Gastrocnemius medialis (tissue), 4 donors: ENCODE data around the gene GNG4. TPM values are rescaled to one million over a fixed set of nuclear protein-coding genes. Genes with fewer than 3 reads are reported as not detected.

ENCODE experiments used
- ATAC-seq, 2 donors: fragments of 150-250 bp; one replicate each; pipeline ENCODE4 v1.9.1; 2016
- DNase-seq, 2 donors: peaks; one replicate each; pipeline ENCODE4 v3.0.0-alpha.2; 2019
- H3K27ac ChIP-seq, 4 donors: fragments of 200-600 bp; sonication (generic); 1 replicate in 1 of 4; 2 replicates in 3 of 4; pipeline ENCODE4 v1.5.1; 2016 to 2018; ENCODE audit warnings: mild to moderate bottlenecking in 2 of 4, moderate library complexity in 1 of 4
- H3K27me3 ChIP-seq, 3 donors: fragments of 200-600 bp; sonication (generic) in 2 of 3; 1 replicate in 1 of 3; 2 replicates in 2 of 3; pipeline versions ENCODE4 v1.5.1 to v1.6.0; 2016 to 2019; ENCODE audit warnings: mild to moderate bottlenecking in 1 of 3, moderate library complexity in 1 of 3
- H3K36me3 ChIP-seq, 2 donors: fragments of 200-600 bp; sonication (generic) in 1 of 2; one replicate each; pipeline ENCODE4 v1.5.1; 2017 to 2018
- H3K4me1 ChIP-seq, 2 donors: fragments of 200-600 bp; sonication (generic) in 1 of 2; one replicate each; pipeline ENCODE4 v1.5.1; 2016 to 2017; ENCODE audit warnings: mild to moderate bottlenecking in 2 of 2
- H3K4me3 ChIP-seq, 4 donors: fragments of 200-600 bp; sonication (generic) in 3 of 4; 1 replicate in 1 of 4; 2 replicates in 3 of 4; pipeline ENCODE4 v1.5.1; 2016 to 2019; ENCODE audit warnings: mild to moderate bottlenecking in 2 of 4
- H3K9me3 ChIP-seq, 3 donors: fragments of 200-600 bp; sonication (generic) in 2 of 3; 1 replicate in 1 of 3; 2 replicates in 2 of 3; pipeline ENCODE4 v1.5.1; 2016 to 2019
- CTCF ChIP-seq, 5 experiments: fragments of 450-650 bp in 3 of 5; fragments of 200-600 bp in 2 of 5; sonication (generic) in 2 of 5; IDR thresholded peaks in 4 of 5; conservative IDR thresholded peaks in 1 of 5; 1 replicate in 4 of 5; 2 replicates in 1 of 5; pipeline ENCODE4 v1.5.1; 2016 to 2019; ENCODE audit warnings: antibody characterized with exemption in 5 of 5, mild to moderate bottlenecking in 3 of 5, moderate library complexity in 3 of 5
- POLR2A ChIP-seq, 2 donors: fragments of 450-650 bp; IDR thresholded peaks; one replicate each; pipeline ENCODE4 v1.6.1; 2017; ENCODE audit warnings: antibody characterized with exemption in 2 of 2, mild to moderate bottlenecking in 2 of 2, moderate library complexity in 2 of 2
- in situ Hi-C, 4 donors: fragments of 200-750 bp; cut with MboI; loops; one replicate each; pipeline versions ENCODE4 v1.15.0 to v1.8.0; 2017; ENCODE audit warnings: low sequenced_read_pairs in 4 of 4
- intact Hi-C: fragments of 100-400 bp; cut with DNase I; formaldehyde crosslinking; loops from one replicate; pipeline ENCODE4 v1.15.1; 2023; ENCODE audit warnings: low total_unique reads
- total RNA-seq, 4 donors: library from RNA; depleted of rRNA; stranded (reverse); fragments of >200 nt; gene quantifications; one replicate each; pipeline versions ENCODE4 v1.1.0 to v1.2.3, GENCODE V29; 2016

Gene GNG4
- total RNA-seq, 4 donors from 2014 or later: not detected

GRCh38 chr1:235610157-235610556 is 39.4 kb downstream of the GNG4 start:
- Histone ChIP-seq H3K27me3 (no peaks in the 10 kb centered on the region), H3K4me3 (no peak overlapping the region), H3K27ac (no peak overlapping the region), H3K4me1 (no peaks in the 10 kb centered on the region), H3K36me3 (no peaks in the 10 kb centered on the region), H3K9me3 (no peaks in the 10 kb centered on the region)
- DNase-seq (no peak), ATAC-seq (no peak)
- intact Hi-C loops: no loop called here
- in situ Hi-C loops: no loop called here
- no peak for TF ChIP-seq POLR2A (IDR thresholded peaks at IDR 0.05)
- TF ChIP-seq CTCF (IDR thresholded peaks at IDR 0.05 in 4 of 5, conservative IDR thresholded peaks at IDR 0.05 in 1 of 5): no peak

GRCh38 chr1:235608278-235608677 is 41.3 kb downstream of the GNG4 start:
- TF ChIP-seq POLR2A (IDR thresholded peaks at IDR 0.05): no peak
- TF ChIP-seq CTCF (IDR thresholded peaks at IDR 0.05 in 4 of 5, conservative IDR thresholded peaks at IDR 0.05 in 1 of 5): no peak
- Histone ChIP-seq H3K4me3 (no peak overlapping the region), H3K4me1 (no peaks in the 10 kb centered on the region), H3K27ac (no peak overlapping the region), H3K9me3 (no peaks in the 10 kb centered on the region), H3K27me3 (no peaks in the 10 kb centered on the region), H3K36me3 (no peaks in the 10 kb centered on the region)
- ATAC-seq (no peak), DNase-seq (no peak)
- in situ Hi-C loops: no loop called here
- intact Hi-C loops: no loop called here

GRCh38 chr1:235607284-235607683 is 42.3 kb downstream of the GNG4 start:
- intact Hi-C loops (no loop called here), in situ Hi-C loops (no loop called here)
- Histone ChIP-seq H3K9me3 (no peaks in the 10 kb centered on the region), H3K4me3 (no peak overlapping the region), H3K4me1 (no peaks in the 10 kb centered on the region), H3K36me3 (no peaks in the 10 kb centered on the region), H3K27ac (no peak overlapping the region), H3K27me3 (no peaks in the 10 kb centered on the region)
- TF ChIP-seq CTCF (IDR thresholded peaks at IDR 0.05 in 4 of 5, conservative IDR thresholded peaks at IDR 0.05 in 1 of 5) (no peak), POLR2A (IDR thresholded peaks at IDR 0.05) (no peak)
- ATAC-seq (no peak), DNase-seq (no peak)

- TF ChIP-seq CTCF (IDR thresholded peaks at IDR 0.05 in 4 of 5, conservative IDR thresholded peaks at IDR 0.05 in 1 of 5) (no peak), POLR2A (IDR thresholded peaks at IDR 0.05) (no peak)
- ATAC-seq: no peak
- Histone ChIP-seq H3K36me3 (no peaks in the 10 kb centered on the region), H3K4me3 (no peak overlapping the region), H3K27me3 (no peaks in the 10 kb centered on the region), H3K27ac (no peak overlapping the region), H3K4me1 (no peaks in the 10 kb centered on the region), H3K9me3 (no peaks in the 10 kb centered on the region)
- in situ Hi-C loops (no loop called here), intact Hi-C loops (no loop called here)
- DNase-seq: no peak
These were observed 48.5 kb downstream of the GNG4 start for GRCh38 chr1:235601104-235601503.

GRCh38 chr1:235599536-235599935 is 50.0 kb downstream of the GNG4 start:
- no peak for TF ChIP-seq POLR2A (IDR thresholded peaks at IDR 0.05)
- no peak for TF ChIP-seq CTCF (IDR thresholded peaks at IDR 0.05 in 4 of 5, conservative IDR thresholded peaks at IDR 0.05 in 1 of 5)
- no peak overlapping the region for H3K27ac ChIP-seq
- intact Hi-C loops (no loop called here), in situ Hi-C loops (no loop called here)
- no peak overlapping the region for H3K4me3 ChIP-seq
- no peaks in the 10 kb centered on the region for H3K36me3 ChIP-seq
- H3K27me3 ChIP-seq: no peaks in the 10 kb centered on the region
- H3K9me3 ChIP-seq: no peaks in the 10 kb centered on the region
- DNase-seq: no peak
- no peak for ATAC-seq
- H3K4me1 ChIP-seq: no peaks in the 10 kb centered on the region
